HepG2 (cell line): Measurements from ENCODE around the gene PLCL2. TPM values are rescaled to one million over a fixed set of nuclear protein-coding genes. Genes with fewer than 3 reads are reported as not detected.

ENCODE experiments used
- ATAC-seq: fragments of 200-7000 bp; cut with Tn5 transposase; 3 replicates; pipeline ENCODE4 v1.9.1; 2020; ENCODE audit warnings: mild to moderate bottlenecking, moderate library complexity
- BruUV-seq: library from RNA; stranded (reverse); fragments of 400-500 nt; replicated peaks from 2 replicates; lab custom pipeline; 2021; lab: Mats Ljungman, UMichigan
- CTCF ChIA-PET: fragments of 300-600 bp; formaldehyde crosslinking; extraction: SDS; loops from one replicate; lab custom pipeline; 2021; ENCODE audit warnings: low total read pairs, inconsistent platforms, low intra/inter-chr PET ratio; lab: Yijun Ruan, JAX
- POLR2A ChIA-PET: fragments of 350-600 bp; sonication (Branson Sonifier 250); formaldehyde crosslinking; loops from one replicate; lab custom pipeline; 2020; ENCODE audit warnings: antibody characterized with exemption, inconsistent platforms; lab: Yijun Ruan, JAX
- DNase-seq: peaks from one replicate; pipeline ENCODE4 v3.0.0-alpha.2; 2015; ENCODE audit warnings: low spot score
- FAIRE-seq: peaks from 3 replicates; lab custom pipeline; 2011; peaks lifted over from hg19 to GRCh38; lab: Jason Lieb, UNC
- H2AFZ ChIP-seq: one replicate; pipeline ENCODE4 v1.6.1; 2011; ENCODE audit warnings: low read length, inconsistent platforms
- H3K27ac ChIP-seq: fragments of 300-600 bp; 3 replicates; pipeline ENCODE4 v1.8.0; 2011; ENCODE audit warnings: mixed run types, mild to moderate bottlenecking, mixed read lengths, low read length, inconsistent platforms; ENCODE audit not compliant: insufficient read depth; ENCODE audit errors: extremely low read length
- H3K27me3 ChIP-seq, 2 experiments: fragments of 200-600 bp in 1 of 2; 2 replicates in 1 of 2; 3 replicates in 1 of 2; pipeline versions ENCODE4 v1.6.0 to v1.8.0; 2011; ENCODE audit warnings: low read length in 2 of 2, mild to moderate bottlenecking in 2 of 2, moderate library complexity in 2 of 2, inconsistent platforms in 1 of 2; ENCODE audit not compliant: insufficient read depth in 2 of 2, control insufficient read depth in 1 of 2
- H3K36me3 ChIP-seq, 2 experiments: fragments of 200-600 bp in 1 of 2; replicated peaks in 1 of 2; 2 replicates in 1 of 2; 3 replicates in 1 of 2; pipeline versions ENCODE4 v1.5.1 to v1.8.0; 2011; ENCODE audit warnings: low read length in 2 of 2, inconsistent platforms in 1 of 2; ENCODE audit not compliant: insufficient read depth in 2 of 2, control insufficient read depth in 1 of 2
- H3K4me1 ChIP-seq: 2 replicates; pipeline ENCODE4 v1.5.1; 2012; ENCODE audit warnings: low read length, inconsistent platforms; ENCODE audit not compliant: insufficient read depth
- H3K4me2 ChIP-seq: 2 replicates; pipeline ENCODE4 v1.6.0; 2011; ENCODE audit warnings: low read depth, low read length, inconsistent platforms
- H3K4me3 ChIP-seq, 3 experiments: fragments of 200-600 bp in 1 of 3; sonication (generic), shearing (Covaris generic) in 1 of 3; replicated peaks in 1 of 3; 2 replicates each; pipeline ENCODE4 v1.5.1; 2011 to 2016; ENCODE audit warnings: low read length in 3 of 3, inconsistent platforms in 2 of 3, low read depth in 2 of 3, mild to moderate bottlenecking in 2 of 3, control low read depth in 1 of 3, mixed read lengths in 1 of 3; ENCODE audit not compliant: insufficient read depth in 1 of 3
- H3K79me2 ChIP-seq: one replicate; pipeline ENCODE4 v1.6.1; 2011; ENCODE audit warnings: low read length, inconsistent platforms; ENCODE audit not compliant: insufficient read depth
- H3K9ac ChIP-seq: 2 replicates; pipeline ENCODE4 v1.6.0; 2011; ENCODE audit warnings: mild to moderate bottlenecking, low read depth, low read length, inconsistent platforms; ENCODE audit not compliant: insufficient read depth
- H3K9me3 ChIP-seq: 2 replicates; pipeline ENCODE4 v1.5.1; 2012; ENCODE audit warnings: mild to moderate bottlenecking, low read length
- H4K20me1 ChIP-seq: 2 replicates; pipeline ENCODE4 v1.6.0; 2011; ENCODE audit warnings: inconsistent platforms, mild to moderate bottlenecking, low read length, moderate library complexity; ENCODE audit not compliant: insufficient read depth
- NFIC ChIP-seq: IDR thresholded peaks from 2 replicates; pipeline ENCODE4 v1.6.1; 2012; ENCODE audit warnings: mild to moderate bottlenecking, low read length, inconsistent platforms
- ZNF788 ChIP-seq: sonication (generic); formaldehyde crosslinking; IDR thresholded peaks from 2 replicates; pipeline ENCODE4 v1.5.0; 2020; ENCODE audit warnings: mild to moderate bottlenecking, missing genetic modification reagents, borderline replicate concordance
- ZSCAN20 ChIP-seq: sonication (generic); formaldehyde crosslinking; IDR thresholded peaks from 2 replicates; pipeline ENCODE4 v1.4.0; 2020; ENCODE audit warnings: missing genetic modification reagents, mild to moderate bottlenecking, borderline replicate concordance
- WGBS: methylation state at CpG from one replicate; pipeline ENCODE4 v1.1.6; 2017; ENCODE audit warnings: low lambda C conversion rate; 5-methylcytosine and 5-hydroxymethylcytosine counted together
- in situ Hi-C: cut with HindIII; loops from 2 replicates; pipeline ENCODE4 v1.10.0; 2017; ENCODE audit warnings: low pct_unique_long_range_greater_than_20kb; ENCODE audit not compliant: extremely low pct_ligation_motif_present
- intact Hi-C: fragments of 100-400 bp; cut with micrococcal nuclease; formaldehyde crosslinking; loops from one replicate; pipeline ENCODE4 v1.10.0; 2022; ENCODE audit not compliant: unreplicated experiment
- polyA plus RNA-seq, 8 experiments: library from polyadenylated mRNA; depleted of rRNA in 3 of 8; stranded (reverse) in 7 of 8; unstranded in 1 of 8; fragments of >200 nt; fragmentation: Illumina TruSeq in 4 of 8; extraction: Trizol in 4 of 8; gene quantifications; 2 replicates each; pipeline versions ENCODE4 v1.2.1 to v1.2.3, GENCODE V29; 2011 to 2016; ENCODE audit warnings: low read depth in 4 of 8, missing spikeins in 1 of 8, mixed read lengths in 1 of 8; ENCODE audit not compliant: insufficient read depth in 1 of 8
- total RNA-seq, 5 experiments: library from RNA; depleted of rRNA; stranded (reverse); fragments of >200 nt; fragmentation: Illumina TruSeq; extraction: Trizol; gene quantifications; 2 replicates each; pipeline ENCODE4 v1.2.3, GENCODE V29; 2016; ENCODE audit warnings: low read depth in 1 of 5
- TF ChIP-seq, protein P1 (sequence below): sonication (generic); formaldehyde crosslinking; IDR thresholded peaks from 2 replicates; pipeline ENCODE4 v1.8.0; 2022; ENCODE audit warnings: mild to moderate bottlenecking, missing genetic modification reagents, borderline replicate concordance

The PLCL2 gene
- total and polyA plus RNA-seq, 2 of the 13 experiments (the other 11 are each of a cell fraction or from before 2014, with no cell fraction given): not detected

DNA sequence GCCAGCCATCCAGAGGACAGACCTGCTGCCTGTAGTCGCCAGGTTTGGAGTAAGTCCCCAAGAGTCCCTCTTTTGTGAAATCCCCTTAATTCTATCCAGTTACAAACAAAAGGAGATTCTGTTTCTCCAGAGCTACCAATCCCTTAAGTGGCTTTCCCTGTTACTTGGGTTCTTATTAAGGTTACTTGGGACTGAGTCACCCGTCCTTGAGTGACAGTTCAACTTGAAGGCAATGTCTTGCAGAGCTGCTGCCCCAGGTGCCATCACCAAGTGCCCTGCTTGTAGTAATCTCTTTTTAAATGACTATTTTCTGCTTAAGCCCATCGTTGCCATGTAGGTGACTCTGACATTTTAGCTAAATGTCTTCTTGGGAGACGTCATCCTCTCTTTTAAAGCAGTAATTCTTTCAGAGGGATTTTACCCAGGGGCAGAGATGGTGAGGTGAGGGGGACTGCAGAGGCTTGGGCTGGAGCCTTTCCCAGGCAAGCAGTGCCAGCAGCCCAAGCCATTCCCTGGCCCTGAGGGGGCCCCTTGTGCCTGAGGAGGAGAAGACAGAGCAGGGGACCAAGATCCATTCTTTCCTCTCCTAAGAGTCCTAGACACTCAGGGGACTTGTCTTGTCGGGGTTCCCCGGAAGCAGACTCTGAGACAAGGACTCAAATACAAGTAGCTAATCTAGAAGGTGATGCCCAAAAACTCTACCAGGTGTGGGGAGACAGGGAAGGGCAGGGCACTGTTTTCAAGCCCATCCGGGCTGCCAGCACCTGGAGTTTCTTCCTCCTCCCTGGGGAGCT, 253.7 kb downstream of the PLCL2 start:
- H4K20me1 ChIP-seq: no peaks in the 10 kb centered on the region
- H3K4me1 ChIP-seq: no peaks in the 10 kb centered on the region
- FAIRE-seq (no peak), ATAC-seq (no peak), DNase-seq (no peak)
- in situ Hi-C loops (no loop called here), intact Hi-C loops (no loop called here)
- H2AFZ ChIP-seq: no peak overlapping the region
- no peak overlapping the region for H3K9ac ChIP-seq
- H3K4me2 ChIP-seq: no peak overlapping the region
- no peaks in the 10 kb centered on the region for H3K9me3 ChIP-seq
- TF ChIP-seq, protein P1, sequence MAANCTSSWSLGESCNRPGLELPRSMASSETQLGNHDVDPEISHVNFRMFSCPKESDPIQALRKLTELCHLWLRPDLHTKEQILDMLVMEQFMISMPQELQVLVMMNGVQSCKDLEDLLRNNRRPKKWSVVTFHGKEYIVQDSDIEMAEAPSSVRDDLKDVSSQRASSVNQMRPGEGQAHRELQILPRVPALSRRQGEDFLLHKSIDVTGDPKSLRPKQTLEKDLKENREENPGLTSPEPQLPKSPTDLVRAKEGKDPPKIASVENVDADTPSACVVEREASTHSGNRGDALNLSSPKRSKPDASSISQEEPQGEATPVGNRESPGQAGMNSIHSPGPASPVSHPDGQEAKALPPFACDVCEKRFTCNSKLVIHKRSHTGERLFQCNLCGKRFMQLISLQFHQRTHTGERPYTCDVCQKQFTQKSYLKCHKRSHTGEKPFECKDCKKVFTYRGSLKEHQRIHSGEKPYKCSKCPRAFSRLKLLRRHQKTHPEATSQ (CRISPR knock-in tag): no peak
- TF ChIP-seq ZSCAN20 (CRISPR knock-in tag) (no peak), ZNF788 (no peak), NFIC (no peak)
- ChIA-PET POLR2A (no interaction called here), CTCF (no interaction called here)
- no peak overlapping the region for H3K4me3 ChIP-seq
- WGBS: 3% methylated on average over 6 of the region's 7 CpGs
- BruUV-seq: no TSS peak
- peaks cover 1 to 36% of the 10 kb centered on the region in 2 experiments; a peak in 2 of 5 replicates for H3K27me3 ChIP-seq
- H3K79me2 ChIP-seq: no peaks in the 10 kb centered on the region
- H3K36me3 ChIP-seq: no peaks in the 10 kb centered on the region
- no peak overlapping the region for H3K27ac ChIP-seq
